ENCODE measurements around the gene PHF2.

The PHF2 gene

DNA sequence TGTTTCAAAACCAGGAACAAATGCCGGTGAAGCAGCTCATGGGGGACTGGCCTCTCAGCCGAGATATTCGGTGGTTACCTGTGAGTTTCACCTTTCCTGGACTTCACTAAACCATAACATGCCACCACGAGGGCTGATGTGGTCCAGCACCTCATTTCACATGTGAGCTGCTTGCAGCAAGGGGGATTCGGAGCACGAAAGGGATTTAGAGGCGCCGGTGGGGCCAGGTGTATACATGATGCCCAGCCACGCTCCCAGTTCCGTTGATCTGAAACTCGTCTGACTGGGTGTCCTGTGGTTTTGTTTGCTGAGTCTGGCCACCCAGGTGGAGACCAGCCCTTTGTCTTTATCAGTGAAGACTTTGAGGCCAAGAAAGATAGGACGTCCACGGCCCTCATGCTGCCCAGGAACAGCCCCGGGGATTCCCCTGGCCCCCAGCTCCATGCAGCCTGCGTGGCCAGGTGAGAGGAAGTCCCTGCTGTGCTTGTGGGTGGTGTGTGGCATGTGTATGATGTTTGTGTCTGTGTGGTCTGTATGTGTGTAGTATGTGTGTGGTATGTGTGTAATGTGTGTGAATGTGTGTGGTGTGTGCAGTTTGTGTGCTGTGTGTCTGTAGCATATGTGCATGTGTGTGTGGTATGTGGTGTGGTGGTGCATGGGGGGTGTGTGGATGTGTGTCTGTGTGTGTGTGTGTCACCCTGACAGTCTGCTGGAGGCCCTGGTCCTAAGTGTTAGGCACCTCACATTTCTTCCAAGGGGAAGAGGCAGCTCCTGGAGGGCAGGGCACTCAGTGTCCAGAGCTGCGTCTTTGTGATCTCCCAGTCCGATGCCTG lies 23.4 kb downstream of the PHF2 start:
- H3K4me3 ChIP-seq (ENCODE audit: low read depth, low read length), result no peak overlapping the region

DNA sequence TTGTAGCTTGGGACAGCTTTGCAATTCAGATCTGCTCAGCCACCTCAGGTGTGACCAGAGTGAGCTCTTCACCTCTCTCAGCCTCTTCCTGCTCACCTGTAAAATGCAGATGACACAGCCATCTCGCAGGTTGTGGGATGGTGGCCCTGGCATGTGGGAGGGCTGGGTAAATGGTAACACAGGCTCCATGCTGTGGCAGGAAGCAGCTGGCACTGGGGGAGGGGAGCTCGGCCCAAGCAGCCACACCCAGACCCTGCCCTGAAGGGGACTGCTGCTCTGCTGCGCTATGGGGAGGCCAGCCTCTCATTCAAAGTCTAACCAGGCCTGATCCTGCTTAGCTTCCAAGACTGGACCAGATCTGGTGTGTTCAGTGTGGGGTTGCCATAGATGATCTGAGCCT lies 24.1 kb downstream of the PHF2 start:
- H3K4me3 ChIP-seq (ENCODE audit: low read depth, low read length), result no peak overlapping the region

DNA sequence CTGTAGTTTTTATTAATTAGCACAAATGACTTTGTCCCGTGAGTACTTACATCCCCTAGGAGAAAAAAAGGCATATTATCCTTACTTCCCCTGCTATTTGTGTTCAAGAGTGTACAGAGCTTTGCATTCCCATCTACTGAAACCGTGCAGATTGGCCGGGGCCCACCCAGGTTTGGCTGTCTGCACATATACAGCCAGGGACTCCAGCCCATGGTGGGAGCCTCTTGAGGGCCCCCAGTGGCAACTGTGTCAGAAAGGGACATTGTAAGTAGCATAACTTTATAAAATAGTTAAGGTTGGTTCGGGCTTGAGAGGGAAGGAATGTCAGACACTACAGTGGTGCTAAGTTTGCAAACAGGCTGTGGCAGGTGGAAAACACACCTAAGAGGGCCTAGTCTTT lies 24.7 kb downstream of the PHF2 start:
- H3K4me3 ChIP-seq (ENCODE audit: low read depth, low read length), result no peak overlapping the region

DNA sequence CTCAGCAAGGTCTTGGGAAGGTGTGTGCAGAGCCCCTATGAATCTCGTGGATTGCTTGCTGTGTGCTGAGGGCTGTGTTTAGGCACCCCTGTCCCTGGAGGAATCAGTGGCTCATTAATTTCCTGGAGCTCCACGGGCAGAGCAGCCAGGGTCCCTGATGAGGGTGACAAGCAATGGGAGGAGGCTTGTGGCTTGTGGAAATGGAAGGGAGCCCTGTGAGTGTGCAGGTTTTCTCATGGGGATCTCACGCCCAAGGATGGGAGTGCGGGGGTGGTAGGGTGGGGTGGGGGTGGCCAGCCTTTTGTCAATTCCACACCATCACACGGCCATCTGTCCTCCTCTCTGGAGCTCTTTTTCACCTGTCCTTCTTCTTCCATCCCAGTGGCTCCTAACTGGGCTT lies 25.3 kb downstream of the PHF2 start:
- no peak overlapping the region for H3K4me3 ChIP-seq (ENCODE audit: low read depth, low read length)

DNA sequence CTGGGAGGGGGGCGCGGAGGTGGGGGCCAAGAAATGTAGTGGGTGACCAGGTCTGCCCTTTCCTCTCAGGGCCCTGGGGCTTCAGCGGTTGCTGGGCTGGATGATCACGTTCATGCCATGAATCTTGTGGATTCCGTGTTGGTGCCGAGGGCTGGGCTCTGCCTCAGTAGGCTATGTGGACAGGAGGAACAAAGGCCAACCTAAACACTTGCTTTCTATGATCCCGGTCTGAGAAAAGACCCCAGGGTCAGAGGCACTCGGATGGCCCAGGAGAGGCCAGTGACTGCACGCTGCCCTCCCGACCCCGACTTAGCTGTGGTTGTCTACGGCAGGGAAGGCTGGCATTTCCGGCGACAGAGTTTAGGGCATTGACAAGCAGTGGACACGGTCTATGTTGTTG lies 26.6 kb downstream of the PHF2 start:
- no peak overlapping the region for H3K4me3 ChIP-seq (ENCODE audit: low read depth, low read length)

DNA sequence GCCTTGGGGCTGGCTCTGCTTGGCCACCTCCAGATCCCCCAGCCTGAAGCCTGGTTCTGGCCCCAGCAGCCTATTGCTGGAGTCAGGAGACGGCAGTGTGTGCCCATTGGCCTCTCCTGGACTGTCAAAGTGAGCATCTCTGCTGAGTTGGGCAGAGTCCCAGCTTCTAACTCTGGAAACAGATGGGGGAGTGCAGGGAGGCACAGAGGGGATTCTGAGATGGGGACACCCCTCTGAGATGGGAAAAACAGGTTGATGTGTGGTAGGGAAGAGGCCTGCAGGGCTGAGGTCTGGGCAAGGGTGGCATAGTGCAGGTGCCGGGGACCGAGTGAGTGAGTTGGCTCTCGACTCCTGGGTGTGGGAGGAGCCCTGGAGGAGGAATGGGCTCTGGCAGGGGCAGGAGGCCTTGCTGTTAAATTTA lies 27.5 kb downstream of the PHF2 start:
- no peak overlapping the region for H3K4me3 ChIP-seq (ENCODE audit: low read depth, low read length)

DNA sequence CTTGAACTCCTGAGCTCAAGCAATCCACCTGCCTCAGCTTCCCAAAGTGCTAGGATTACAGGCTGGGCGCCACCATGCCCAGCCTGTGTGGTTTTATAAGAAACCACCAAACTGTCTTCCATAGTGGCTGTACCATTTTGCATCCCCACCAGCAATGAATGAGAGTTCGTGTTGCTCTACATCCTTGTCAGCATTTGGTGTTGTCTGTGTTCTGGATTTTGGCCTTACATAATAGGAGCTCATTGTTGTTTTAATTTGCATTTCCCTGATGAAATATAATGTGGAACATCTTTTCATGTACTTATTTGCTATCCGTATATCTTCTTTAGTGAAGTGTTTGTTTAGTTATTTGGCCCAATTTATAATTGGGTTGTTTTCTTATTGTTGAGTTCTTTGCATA lies 29.8 kb downstream of the PHF2 start:
- H3K4me3 ChIP-seq (ENCODE audit: low read depth, low read length), result no peak overlapping the region

DNA sequence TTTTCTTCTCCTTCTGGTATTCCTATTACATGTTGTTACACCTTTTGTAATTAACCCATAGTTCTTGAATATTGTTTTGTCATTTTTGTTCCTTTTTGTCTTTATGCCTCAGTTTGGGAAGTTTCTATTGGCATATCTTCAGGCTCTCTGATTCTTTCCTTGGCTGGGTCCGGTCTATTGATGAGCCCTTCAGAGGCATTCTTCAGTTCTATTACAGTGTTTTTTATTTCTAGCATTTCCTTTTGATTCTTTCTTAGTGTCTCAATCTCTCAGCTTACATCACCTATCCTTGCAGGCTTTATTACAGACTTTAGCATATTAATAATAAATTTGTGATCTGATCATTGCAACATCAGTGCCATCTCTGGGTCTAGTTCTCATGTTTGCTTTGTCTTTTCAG lies 33.8 kb downstream of the PHF2 start:
- no peak overlapping the region for H3K4me3 ChIP-seq (ENCODE audit: low read depth, low read length)

DNA sequence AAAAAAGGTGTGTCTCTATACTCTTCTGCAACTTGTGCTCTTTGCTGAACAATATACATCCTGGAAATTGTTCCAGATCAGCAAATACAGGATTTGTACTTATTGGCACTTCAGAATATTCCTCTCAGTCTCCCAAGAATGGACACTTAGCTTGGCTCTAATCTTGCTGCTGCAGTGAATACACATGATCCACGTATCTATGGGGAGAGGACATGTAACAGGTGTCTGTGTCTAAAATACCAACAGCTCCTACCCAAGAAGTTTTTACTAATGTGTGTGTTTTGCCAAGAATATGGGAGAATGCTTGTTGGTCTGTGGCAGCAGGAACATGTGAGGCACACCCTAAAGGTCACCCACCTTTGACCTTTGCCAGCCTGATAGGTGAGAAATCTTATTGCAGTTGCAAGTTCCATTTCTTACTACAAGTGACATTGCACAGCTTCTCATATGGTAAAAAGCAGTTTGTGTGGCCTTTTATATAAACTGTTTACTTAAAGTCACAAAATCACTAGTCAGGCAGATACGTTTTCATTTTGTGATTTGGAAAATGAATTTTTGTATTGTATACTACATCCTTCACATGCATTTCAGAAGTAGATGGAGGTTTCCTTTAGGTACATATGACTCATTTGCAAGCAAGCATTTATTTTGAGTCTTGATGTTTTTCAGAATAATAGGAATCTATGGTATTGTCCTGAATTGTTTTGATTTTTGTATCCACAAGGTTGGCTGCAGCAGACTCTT lies 35.8 kb downstream of the PHF2 start:
- no peak overlapping the region for H3K4me3 ChIP-seq (ENCODE audit: low read depth, low read length)

DNA sequence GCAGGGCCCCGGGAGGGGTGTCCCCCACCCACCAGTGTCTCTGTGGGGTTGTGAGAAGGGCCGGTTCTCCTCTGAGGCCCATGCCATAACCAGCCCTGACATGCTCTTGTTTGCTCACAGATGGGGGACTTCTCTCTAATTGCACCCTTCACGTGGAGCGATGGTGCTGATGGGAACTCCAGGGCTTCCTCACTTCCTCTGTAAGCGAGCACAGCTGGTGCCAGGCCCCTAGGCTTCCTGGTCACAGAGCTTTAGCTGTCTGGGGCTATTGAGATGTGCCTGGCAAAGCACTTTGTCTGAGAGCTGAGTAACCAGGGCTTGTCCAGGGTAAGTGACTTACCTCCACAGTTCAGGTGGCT lies 36.4 kb downstream of the PHF2 start:
- no peak overlapping the region for H3K4me3 ChIP-seq (ENCODE audit: low read depth, low read length)

DNA sequence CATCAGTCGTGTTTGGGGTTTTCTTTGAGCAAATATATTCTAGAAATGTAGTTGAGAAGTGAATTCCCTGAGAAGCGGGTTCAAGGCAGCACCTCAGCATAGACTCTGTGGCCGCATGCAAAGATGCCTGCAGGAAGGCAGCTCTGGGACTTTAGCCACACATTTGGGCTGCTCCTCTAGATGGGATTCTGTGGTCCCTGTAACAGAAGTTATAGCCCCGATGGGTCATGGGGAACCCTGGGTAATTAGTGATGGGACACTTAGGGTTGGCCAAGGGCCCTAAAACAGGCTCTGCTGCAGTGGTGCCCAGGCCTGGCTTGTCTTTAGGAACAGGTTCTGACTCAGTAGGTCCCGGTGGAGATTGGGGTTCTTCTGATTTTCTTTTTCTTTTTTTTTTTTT lies 36.8 kb downstream of the PHF2 start:
- no peak overlapping the region for H3K4me3 ChIP-seq (ENCODE audit: low read depth, low read length)

DNA sequence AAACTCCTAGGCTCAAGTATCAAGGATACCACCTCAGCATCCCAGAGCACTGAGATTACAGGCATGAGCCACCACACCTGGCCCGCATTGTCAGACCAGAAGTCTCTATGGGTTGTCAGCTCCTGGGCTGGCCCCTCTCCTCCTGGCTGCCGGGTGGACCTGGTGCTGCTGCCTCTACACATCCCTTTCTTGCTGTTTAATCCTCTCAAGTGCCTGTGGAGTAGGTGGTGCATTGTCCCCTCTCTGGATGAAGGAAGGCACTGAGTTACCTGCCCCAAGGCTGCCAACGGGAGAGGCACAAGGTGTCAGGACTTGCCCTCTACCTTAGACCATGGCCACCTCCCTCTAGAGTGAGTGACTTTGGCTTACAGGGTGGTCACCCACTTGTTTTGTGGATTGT lies 37.4 kb downstream of the PHF2 start:
- H3K4me3 ChIP-seq (ENCODE audit: low read depth, low read length), result no peak overlapping the region

DNA sequence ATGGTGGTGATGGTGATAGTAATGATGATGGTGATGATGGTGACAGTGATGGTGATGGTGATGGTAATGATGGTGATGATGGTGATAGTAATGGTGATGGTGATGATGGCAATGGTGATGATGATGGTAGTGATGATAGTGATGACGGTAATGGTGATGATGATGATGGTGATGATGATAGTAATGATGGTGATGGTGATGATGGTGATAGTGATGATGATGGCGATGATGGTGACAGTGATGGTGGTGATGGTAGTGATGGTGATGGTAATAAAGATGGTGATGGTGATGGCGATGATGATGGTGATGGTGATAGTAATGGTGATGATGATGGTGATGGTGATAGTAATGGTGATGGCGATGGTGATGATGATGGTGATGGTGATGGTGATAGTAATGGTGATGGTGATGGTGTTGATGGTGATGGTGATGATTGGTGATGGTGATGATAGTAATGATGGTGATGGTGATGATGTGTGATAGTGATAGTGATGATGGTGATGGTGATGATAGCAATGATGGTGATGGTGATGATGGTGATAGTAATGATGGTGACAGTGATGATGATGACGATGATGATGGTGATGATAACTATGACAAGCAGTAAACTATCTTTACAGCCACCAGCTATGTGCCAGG lies 38.6 kb downstream of the PHF2 start:
- H3K4me3 ChIP-seq (ENCODE audit: low read depth, low read length), result no peak overlapping the region

DNA sequence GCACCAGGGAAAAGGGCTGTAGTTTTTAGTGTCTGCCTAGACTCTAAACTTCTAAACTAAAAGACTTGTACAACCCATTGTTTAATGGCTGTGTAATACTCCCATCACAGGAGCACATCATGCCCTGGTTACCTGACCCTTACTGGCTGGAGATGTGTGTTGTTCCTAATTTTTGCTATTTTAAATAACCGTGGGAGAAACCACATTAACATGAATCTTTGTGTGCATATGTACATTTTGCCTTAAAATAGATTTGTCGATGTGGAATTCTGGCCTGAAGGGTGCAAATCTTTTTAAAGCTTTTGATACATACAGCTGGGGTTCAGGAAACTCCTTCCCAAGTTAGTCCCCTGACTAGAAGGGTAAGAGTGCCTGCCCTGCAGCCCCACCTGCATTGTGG lies 39.7 kb downstream of the PHF2 start:
- H3K4me3 ChIP-seq (ENCODE audit: low read depth, low read length), result no peak overlapping the region

DNA sequence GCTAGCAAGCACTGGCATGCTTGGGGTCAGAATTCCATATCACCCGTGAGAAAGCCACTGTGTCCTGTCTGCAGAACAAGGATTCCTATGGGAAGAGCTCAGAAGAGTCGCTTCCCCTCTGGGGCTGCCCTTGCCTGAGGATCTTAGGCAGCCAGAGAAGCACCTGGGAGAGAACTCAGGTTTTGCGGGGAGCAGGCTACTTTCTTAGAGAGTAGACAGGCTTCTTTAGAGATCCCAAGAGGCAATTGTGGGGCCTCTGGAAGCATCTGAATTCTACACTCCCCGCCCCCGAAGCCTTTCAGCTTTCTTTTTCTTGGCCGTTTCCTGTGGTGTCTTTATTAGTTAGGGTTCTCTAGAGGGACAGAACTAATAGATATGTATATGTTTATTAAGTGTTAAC lies 40.9 kb downstream of the PHF2 start:
- H3K4me3 ChIP-seq (ENCODE audit: low read depth, low read length), result no peak overlapping the region

DNA sequence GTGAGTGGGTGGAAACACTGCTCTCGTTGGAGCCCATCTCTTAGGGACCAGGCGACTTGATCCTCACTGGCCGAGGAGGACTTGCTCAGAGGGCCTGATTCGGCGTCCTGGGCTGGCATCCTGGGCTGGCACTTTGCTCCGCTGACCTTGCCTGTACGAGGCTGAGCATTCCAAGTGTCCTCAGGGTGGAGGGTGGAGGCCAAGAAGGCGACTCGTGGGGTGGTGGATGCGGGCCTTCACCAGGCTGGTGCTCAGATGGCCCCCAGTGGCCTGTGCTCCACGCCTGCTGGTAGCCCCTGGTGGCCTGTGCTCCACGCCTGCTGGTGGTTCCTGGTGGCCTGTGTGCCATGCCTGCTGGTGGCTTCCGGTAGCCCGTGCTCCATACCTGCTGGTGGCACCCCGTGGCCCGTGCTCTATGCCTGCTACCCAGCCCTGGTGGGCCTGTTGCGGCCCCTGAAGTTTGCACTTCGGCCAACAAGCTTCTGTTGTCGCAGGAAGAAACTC lies 42.9 kb downstream of the PHF2 start:
- no peak overlapping the region for H3K4me3 ChIP-seq (ENCODE audit: low read depth, low read length)

DNA sequence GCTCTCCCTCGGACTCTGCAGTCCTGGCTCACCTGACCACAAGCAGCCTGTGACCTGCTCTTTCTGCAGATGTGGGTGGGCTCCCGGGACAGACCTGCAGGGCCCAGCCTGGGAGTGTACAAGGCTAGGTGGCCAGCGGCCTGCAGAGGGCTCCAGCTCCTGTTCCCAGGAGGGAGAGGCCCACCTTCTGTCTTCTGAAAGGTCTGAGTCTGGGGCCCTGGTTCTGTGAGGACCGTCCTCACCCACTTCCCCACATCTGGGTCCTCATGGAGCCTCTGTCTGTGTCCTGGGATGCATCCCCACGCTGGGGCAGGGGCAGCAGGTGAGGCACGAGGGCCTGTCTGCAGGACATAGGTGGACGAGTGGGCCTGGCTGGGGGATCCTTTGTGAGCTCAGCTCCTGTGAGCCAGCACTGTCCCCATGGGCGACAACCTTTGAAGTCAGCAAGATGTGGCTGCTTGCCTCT lies 43.7 kb downstream of the PHF2 start:
- H3K4me3 ChIP-seq (ENCODE audit: low read depth, low read length), result no peak overlapping the region

DNA sequence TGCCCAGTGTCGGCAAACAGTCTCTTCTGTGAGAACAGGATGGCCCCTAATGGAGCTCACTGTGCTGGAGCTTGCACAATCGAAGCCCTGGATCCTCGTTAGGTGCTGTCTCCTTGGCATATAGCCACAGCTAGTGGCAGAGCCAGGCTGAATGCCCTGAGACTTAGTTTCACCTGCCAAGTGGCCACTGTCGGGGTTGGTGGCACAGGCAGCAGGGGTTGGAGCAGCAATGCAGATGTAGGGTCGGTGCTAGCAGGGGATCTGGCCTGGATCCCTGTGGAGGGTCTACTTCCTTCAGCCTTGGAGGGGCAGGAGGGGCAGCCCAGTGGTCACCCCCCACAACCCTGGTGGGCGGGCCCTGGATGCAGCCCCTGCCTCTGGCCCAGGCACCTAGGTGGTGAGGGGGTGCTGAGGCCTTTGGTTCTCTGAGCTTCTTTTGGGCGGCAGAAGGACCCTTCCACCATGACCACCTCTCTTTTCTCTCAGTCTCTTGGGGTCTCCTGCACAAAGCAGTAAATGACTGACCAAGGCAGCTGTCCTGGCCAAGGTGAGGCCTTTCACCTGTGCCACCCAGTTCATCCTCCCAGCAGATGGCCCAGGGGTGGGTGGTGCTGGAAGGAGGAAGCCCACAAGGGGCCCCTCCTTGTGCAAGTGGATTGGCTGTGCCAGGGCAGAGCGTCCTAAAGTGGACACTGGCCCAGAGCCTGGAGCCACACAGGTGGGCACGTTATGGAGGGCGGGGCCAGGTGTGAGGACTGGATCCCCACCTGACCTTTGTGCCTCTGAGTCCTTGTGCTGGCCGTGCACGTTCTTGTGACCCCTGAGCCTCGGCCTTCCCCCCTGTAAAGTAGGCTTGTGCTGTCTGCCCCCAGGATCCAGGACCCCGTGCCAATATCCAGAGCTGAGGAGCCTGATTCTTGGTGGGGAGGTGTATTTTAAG lies 44.8 kb downstream of the PHF2 start:
- no peak overlapping the region for H3K4me3 ChIP-seq (ENCODE audit: low read depth, low read length)

DNA sequence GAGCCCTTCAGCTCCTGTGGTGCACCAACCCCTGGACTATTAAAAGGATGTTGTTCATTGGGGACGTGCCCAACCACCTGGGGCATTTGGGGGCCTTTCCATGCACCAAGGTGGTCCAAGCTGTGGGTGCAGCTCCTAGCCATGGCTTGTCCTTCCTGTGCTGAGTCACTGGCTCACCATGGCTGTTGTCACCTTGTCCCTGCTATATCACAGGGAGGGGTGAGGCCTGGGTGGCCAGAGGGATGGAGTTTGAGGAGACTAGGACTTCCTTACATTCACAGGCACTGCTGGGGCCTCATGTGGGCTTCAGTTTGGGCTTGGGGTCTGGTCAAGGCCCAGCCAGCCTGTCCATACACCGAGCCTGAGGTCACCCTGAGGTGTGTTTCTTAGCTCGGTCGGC lies 45.5 kb downstream of the PHF2 start:
- H3K4me3 ChIP-seq (ENCODE audit: low read depth, low read length), result no peak overlapping the region

DNA sequence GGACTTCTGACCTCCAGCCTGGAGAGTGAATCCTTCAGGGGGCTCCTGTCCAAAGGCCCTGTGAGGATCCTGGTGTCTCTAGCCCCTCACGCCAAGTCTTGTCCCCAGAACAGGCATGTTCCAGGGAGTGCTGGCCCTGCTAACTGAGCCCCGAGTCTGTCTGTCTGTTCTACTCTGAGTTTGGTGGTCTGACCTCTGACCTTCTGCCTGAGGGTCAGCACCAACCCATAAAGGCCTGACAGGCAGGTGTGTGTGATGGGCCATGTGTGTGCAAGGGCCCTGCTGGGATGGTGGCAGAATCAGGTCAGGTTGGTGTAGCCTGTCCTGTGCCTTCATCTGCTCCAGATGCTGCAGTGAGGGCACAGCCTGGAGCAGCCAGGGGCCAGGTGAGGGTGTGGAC lies 46.3 kb downstream of the PHF2 start:
- no peak overlapping the region for H3K4me3 ChIP-seq (ENCODE audit: low read depth, low read length)

DNA sequence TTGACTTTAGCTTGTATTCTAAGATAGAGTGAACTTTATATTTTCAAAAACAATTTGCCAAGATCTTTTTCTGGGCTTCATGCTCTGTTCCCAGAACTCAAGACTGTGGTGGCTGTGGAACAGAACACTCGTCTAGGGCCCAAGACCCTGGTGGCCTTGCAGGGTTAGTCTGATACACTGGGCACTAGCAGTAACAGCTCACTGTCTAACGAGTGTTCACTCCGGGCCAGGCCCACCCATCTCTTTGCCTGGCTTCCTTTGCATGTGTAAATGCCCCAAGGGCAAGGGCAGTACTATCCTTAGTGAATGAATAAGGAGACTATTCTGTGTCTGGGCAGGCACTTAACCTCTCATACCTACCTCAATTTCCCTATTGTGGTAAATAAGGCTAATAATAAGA lies 47.4 kb downstream of the PHF2 start:
- no peak overlapping the region for H3K4me3 ChIP-seq (ENCODE audit: low read depth, low read length)

All from iPS-11a (cell line).